ENCODE measurements around the gene S1PR5.
"Not testable (repeated sequence)": the region's sequence is repeated elsewhere in the genome, so short reads cannot be mapped to it uniquely, and the experiment has no call there.

The S1PR5 gene

GRCh38 chr19:10535613-10536012, 18.4 kb upstream of the S1PR5 start:
- TF ChIP-seq CTCF (conservative IDR thresholded peaks at IDR 0.05; ENCODE audit: low read depth, low read length) = no peak
- no peak overlapping the region for H3K4me3 ChIP-seq (ENCODE audit: low read depth, low read length)
- no peak for DNase-seq (ENCODE audit: low read depth)

- no peak for TF ChIP-seq CTCF (conservative IDR thresholded peaks at IDR 0.05; ENCODE audit: low read depth, low read length)
- no peak overlapping the region for H3K4me3 ChIP-seq (ENCODE audit: low read depth, low read length)
- DNase-seq (ENCODE audit: low read depth) = peak; percentile 73
Observed at GRCh38 chr19:10533646-10534386, 16.6 kb upstream of the S1PR5 start.

GRCh38 chr19:10532457-10532856, 15.2 kb upstream of the S1PR5 start:
- TF ChIP-seq CTCF (conservative IDR thresholded peaks at IDR 0.05; ENCODE audit: low read depth, low read length) = no peak
- no peak for DNase-seq (ENCODE audit: low read depth)
- H3K4me3 ChIP-seq (ENCODE audit: low read depth, low read length) = no peak overlapping the region

GRCh38 chr19:10526887-10527286, 9.6 kb upstream of the S1PR5 start:
- DNase-seq (ENCODE audit: low read depth); H3K4me3 ChIP-seq (ENCODE audit: low read depth, low read length): not testable (repeated sequence)

- no peak for DNase-seq (ENCODE audit: low read depth)
- no peak for TF ChIP-seq CTCF (conservative IDR thresholded peaks at IDR 0.05; ENCODE audit: low read depth, low read length)
Observed at GRCh38 chr19:10525636-10526035, 8.4 kb upstream of the S1PR5 start.

GRCh38 chr19:10523135-10523636, 5.9 kb upstream of the S1PR5 start:
- no peak for DNase-seq (ENCODE audit: low read depth)
- no peak overlapping the region for H3K4me3 ChIP-seq (ENCODE audit: low read depth, low read length)
- TF ChIP-seq CTCF (conservative IDR thresholded peaks at IDR 0.05; ENCODE audit: low read depth, low read length) = no peak

More at GRCh38 chr19:10525636-10526035, 8.4 kb upstream of the S1PR5 start:
- H3K4me3 ChIP-seq (ENCODE audit: low read depth, low read length) = no peak overlapping the region

- no peak overlapping the region for H3K4me3 ChIP-seq (ENCODE audit: low read depth, low read length)
- TF ChIP-seq CTCF (conservative IDR thresholded peaks at IDR 0.05; ENCODE audit: low read depth, low read length) = no peak
- no peak for DNase-seq (ENCODE audit: low read depth)
Observed at GRCh38 chr19:10521461-10522171, 4.4 kb upstream of the S1PR5 start.

Data from choroid plexus epithelial cell (primary cell).